Measurements from ENCODE around the gene RTL10.

RTL10 gene

GRCh38 chr22:19807161-19807913, 47.3 kb downstream of the RTL10 start:
- DNase-seq = no peak

GRCh38 chr22:19806213-19807160, 48.2 kb downstream of the RTL10 start:
- DNase-seq = no peak

GRCh38 chr22:19805821-19806212, 48.9 kb downstream of the RTL10 start:
- no peak for DNase-seq

Measured in CD4-positive, alpha-beta T cell treated with Interleukin-12 subunit alpha and Interleukin-12 subunit beta, for 1 hour (primary cell).